ENCODE results near the gene ANXA11.

- TF ChIP-seq CTCF (conservative IDR thresholded peaks at IDR 0.05 in 1 of 2, IDR thresholded peaks at IDR 0.05 in 1 of 2; ENCODE audit: extremely low read depth in 1 of 2, insufficient read depth in 1 of 2, low read depth in 1 of 2, low read length in 2 of 2) (no peak), EZH2 (IDR thresholded peaks at IDR 0.05; ENCODE audit: borderline replicate concordance, low read length) (no peak)
Observed at GRCh38 chr10:80168162-80168511, 37.2 kb downstream of the ANXA11 start.

All from mammary epithelial cell (primary cell).